Neural progenitor cell (in vitro differentiated cells): ENCODE results near the gene CDHR2.

Source experiments
- EZH2 ChIP-seq: fragments of 200-600 bp; sonication (generic); IDR thresholded peaks from 2 replicates; pipeline ENCODE4 v1.6.1; 2017; ENCODE audit warnings: antibody characterized with exemption, mild to moderate bottlenecking, moderate library complexity
- EZH2phosphoT487 ChIP-seq: fragments of 200-600 bp; sonication (generic); IDR thresholded peaks from 2 replicates; pipeline ENCODE4 v1.6.1; 2017; ENCODE audit warnings: antibody characterized with exemption
- TF ChIP-seq, protein P1 (sequence below): fragments of 200-600 bp; sonication (generic); IDR thresholded peaks from 2 replicates; pipeline ENCODE4 v1.5.1; 2017; ENCODE audit warnings: antibody characterized with exemption, mild to moderate bottlenecking

DNA sequence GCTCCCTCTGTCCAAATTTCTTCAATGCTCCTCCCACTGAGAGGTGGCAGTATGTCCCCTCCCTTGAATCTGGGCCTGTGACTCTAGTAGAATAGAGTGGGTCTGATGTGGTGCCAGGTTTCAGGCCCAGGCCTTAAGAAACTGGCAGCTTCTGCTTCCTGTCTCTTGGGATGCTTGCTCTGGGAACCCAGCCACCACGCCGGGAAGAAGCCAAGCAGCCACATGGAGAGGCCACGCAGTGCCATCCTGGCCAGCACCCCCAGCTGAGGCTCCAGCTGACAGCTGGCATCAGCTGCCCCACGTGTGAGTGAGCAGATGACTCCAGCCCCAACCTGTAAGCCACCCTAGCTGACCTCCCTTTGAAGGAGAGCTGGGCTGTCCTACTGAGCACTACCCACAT, 90.8 kb downstream of the CDHR2 start:
- TF ChIP-seq, protein P1, sequence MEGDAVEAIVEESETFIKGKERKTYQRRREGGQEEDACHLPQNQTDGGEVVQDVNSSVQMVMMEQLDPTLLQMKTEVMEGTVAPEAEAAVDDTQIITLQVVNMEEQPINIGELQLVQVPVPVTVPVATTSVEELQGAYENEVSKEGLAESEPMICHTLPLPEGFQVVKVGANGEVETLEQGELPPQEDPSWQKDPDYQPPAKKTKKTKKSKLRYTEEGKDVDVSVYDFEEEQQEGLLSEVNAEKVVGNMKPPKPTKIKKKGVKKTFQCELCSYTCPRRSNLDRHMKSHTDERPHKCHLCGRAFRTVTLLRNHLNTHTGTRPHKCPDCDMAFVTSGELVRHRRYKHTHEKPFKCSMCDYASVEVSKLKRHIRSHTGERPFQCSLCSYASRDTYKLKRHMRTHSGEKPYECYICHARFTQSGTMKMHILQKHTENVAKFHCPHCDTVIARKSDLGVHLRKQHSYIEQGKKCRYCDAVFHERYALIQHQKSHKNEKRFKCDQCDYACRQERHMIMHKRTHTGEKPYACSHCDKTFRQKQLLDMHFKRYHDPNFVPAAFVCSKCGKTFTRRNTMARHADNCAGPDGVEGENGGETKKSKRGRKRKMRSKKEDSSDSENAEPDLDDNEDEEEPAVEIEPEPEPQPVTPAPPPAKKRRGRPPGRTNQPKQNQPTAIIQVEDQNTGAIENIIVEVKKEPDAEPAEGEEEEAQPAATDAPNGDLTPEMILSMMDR = no peak
- TF ChIP-seq EZH2phosphoT487 (no peak), EZH2 (no peak)
